ENCODE measurements around the gene EXOC3L4.
"Not testable (repeated sequence)": the region's sequence is repeated elsewhere in the genome, so short reads cannot be mapped to it uniquely, and the experiment has no call there.

EXOC3L4 gene

GRCh38 chr14:103094406-103095209 lies at the start of gene EXOC3L4:
EXOC3L4 (plus strand) TSS chr14:103094725; CDS start chr14:103100220, 5,495 bp downstream.
- in situ Hi-C loops (cut with HindIII; ENCODE audit: low sequenced_read_pairs) = loop anchor here (5.0 to 10.0 kb wide), 2 partner anchors 50 to 218 kb away; no protein-coding TSS in a partner anchor

GRCh38 chr14:103045371-103045869 lies 49.1 kb upstream of the EXOC3L4 start:
- in situ Hi-C loops (cut with HindIII; ENCODE audit: low sequenced_read_pairs) = no loop called here

DNA sequence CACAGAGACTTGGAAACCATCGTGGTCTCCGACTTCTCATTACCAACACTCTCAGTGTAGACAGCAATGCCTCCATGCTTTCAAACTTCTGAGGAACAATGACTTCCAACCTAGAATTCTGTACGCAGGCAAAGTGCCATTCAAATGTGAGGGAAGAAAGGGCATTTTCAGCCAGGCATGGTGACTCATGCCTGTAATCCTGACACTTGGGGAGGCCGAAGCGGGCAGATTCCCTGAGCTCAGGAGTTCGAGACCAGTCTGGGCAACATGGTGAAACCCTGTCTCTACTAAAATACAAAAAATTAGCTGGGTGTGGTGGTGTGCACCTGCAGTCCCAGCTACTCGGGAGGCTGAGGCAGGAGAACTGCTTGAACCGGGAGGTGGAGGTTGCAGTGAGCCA lies 47.1 kb upstream of the EXOC3L4 start:
- in situ Hi-C loops (cut with HindIII; ENCODE audit: low sequenced_read_pairs) = not testable (repeated sequence)

- in situ Hi-C loops (cut with HindIII; ENCODE audit: low sequenced_read_pairs) = no loop called here
Observed at GRCh38 chr14:103050935-103051334, 43.6 kb upstream of the EXOC3L4 start.

GRCh38 chr14:103052407-103052806 lies 42.1 kb upstream of the EXOC3L4 start:
- in situ Hi-C loops (cut with HindIII; ENCODE audit: low sequenced_read_pairs) = no loop called here

GRCh38 chr14:103055695-103056094 lies 38.8 kb upstream of the EXOC3L4 start:
- in situ Hi-C loops (cut with HindIII; ENCODE audit: low sequenced_read_pairs) = no loop called here

GRCh38 chr14:103056322-103057027 lies 38.0 kb upstream of the EXOC3L4 start:
- in situ Hi-C loops (cut with HindIII; ENCODE audit: low sequenced_read_pairs) = no loop called here

DNA sequence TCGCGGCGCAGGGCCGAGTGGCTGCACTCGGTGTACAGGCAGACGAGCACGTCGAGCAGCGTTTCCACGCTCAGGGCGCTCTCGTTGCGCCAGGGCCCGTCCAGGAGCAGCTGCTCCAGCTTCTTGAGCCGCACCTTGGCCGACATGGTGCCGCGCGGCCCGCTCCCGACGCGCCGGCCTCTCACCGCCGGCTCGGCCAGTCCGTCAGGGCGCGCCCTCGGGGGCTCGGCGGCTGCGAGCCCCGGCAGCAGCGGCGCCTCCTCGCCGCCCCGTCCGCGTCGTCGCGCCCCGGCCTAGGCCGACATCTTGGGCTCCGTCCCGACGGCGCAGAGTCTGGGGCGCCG lies 37.5 kb upstream of the EXOC3L4 start:
- in situ Hi-C loops (cut with HindIII; ENCODE audit: low sequenced_read_pairs) = no loop called here

- in situ Hi-C loops (cut with HindIII; ENCODE audit: low sequenced_read_pairs) = no loop called here
Observed at GRCh38 chr14:103057372-103058163, 37.0 kb upstream of the EXOC3L4 start, which contains the start of gene CDC42BPB. CDC42BPB (minus strand) TSS chr14:103057549; CDS start chr14:103057173, 376 bp downstream.

DNA sequence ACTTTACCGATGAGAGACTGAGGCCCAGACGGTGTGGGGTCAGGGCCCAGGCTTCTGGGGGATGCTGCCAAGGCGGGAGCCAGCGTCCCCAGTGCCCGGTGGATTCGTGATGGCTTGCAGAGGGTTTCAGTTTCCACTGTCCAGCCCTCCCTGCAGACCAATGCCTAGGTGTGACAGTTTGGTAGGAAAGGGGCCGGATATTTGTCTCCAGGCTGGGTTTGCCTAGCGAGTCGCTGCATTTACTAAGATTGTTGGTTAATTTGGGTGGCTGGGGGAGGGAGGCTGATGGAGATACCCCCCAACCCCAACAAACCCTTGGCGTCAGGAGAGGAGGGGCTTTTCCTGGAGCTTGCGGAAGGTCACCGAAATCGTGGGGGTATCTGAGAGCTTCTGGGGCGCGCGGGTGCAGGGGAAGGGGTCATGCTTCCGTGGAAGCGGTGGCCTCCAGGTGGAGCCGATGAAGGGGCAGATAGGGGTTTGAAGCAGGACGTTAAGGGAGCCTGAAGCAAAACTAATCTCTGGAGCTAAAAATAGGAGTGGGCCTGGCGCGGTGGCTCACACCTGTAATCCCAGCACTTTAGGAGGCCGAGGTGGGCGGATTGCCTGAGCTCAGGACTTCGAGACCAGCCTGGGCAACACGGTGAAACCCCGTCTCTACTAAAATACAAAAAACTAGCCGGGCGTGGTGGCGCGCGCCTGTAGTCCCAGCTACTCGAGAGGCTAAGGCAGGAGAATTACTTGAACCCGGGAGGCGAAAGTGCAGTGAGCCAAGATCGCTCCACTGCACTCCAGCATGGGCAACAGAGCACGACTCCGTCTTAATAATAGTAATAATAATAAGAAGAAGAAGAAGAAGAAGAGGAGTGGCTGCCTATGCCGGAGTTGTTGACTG lies 36.1 kb upstream of the EXOC3L4 start:
- in situ Hi-C loops (cut with HindIII; ENCODE audit: low sequenced_read_pairs) = no loop called here

DNA sequence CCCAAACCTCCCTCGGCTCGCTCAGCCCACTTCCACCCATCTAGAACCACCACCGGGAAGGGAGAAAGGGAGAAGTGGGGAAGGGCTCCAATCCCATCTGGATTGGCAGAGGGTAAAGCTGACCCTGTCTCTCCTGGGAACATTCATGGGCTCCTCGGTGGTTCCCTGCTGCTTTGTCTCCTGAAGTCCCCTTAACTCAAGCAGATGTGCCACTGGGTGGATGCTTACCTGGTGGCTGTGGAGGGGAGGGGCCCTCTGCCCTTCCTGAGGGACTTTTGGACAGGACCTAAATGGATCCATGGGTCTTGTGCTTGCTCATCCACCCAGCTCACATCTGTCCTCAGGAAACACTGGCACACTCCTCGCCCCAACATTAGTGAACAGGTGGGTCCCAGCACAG lies 35.0 kb upstream of the EXOC3L4 start:
- in situ Hi-C loops (cut with HindIII; ENCODE audit: low sequenced_read_pairs) = no loop called here

DNA sequence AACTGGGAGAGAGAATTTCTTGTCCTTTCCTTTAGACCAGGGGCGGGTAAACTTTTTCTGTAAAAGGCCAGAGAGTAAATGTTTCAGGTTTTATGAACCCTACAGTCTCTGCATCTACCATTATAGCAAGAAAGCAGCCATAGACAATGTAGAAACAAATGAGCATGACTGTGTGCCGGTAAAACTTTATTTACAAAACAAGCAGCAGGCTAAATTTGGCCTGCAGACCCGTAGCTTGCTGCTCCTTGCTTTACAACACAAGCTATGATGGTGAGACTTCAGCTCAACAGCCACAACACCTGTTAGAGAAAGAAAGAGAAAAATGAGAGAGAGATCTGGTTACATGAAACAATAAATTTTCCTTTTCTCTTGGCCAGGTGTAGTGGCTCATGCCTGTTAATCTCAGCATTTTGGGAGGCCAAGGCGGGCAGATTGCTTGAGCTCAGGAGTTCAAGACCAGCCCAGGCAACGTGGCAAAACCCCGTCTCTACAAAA lies 33.0 kb upstream of the EXOC3L4 start:
- in situ Hi-C loops (cut with HindIII; ENCODE audit: low sequenced_read_pairs) = no loop called here

DNA sequence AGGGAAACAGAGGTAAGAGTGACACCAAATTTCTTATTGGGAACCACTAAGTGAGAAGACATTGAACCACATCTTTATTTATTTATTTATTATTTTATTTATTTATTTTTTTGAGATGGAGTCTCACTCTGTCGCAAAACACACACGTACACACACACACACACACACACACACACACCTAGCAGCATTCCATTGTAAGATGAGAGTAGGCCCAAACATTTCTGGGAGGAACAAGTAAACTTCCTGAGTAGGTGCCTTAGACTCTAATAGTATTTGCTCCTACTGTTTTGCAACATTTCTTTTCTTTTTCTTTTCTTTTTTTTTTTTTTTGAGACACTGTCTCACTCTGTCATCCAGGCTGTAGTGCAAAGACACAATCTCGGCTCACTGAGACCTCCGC lies 30.1 kb upstream of the EXOC3L4 start:
- in situ Hi-C loops (cut with HindIII; ENCODE audit: low sequenced_read_pairs) = no loop called here

DNA sequence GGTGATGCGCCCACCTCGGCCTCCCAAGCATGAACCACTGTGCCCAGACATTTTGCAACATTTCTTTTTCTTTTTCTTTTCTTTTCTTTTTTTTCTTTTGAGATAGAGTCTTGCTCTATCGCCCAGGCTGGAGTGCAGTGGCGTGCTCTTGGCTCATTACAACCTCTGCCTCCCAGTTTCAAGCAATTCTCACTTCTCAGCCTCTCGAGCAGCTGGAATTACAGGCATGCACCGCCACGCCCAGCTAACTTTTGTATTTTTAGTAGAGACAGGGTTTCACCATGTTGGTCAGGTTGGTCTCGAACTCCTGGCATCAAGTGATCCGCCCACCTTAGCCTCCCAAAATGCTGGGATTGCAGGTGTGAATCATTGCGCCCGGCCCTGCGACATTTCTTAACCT lies 29.5 kb upstream of the EXOC3L4 start:
- in situ Hi-C loops (cut with HindIII; ENCODE audit: low sequenced_read_pairs) = no loop called here

- in situ Hi-C loops (cut with HindIII; ENCODE audit: low sequenced_read_pairs) = no loop called here
Observed at GRCh38 chr14:103065861-103066260, 28.7 kb upstream of the EXOC3L4 start.

- in situ Hi-C loops (cut with HindIII; ENCODE audit: low sequenced_read_pairs) = no loop called here
Observed at GRCh38 chr14:103066399-103066798, 28.1 kb upstream of the EXOC3L4 start.

GRCh38 chr14:103067231-103067954 lies 27.1 kb upstream of the EXOC3L4 start:
- in situ Hi-C loops (cut with HindIII; ENCODE audit: low sequenced_read_pairs) = no loop called here

DNA sequence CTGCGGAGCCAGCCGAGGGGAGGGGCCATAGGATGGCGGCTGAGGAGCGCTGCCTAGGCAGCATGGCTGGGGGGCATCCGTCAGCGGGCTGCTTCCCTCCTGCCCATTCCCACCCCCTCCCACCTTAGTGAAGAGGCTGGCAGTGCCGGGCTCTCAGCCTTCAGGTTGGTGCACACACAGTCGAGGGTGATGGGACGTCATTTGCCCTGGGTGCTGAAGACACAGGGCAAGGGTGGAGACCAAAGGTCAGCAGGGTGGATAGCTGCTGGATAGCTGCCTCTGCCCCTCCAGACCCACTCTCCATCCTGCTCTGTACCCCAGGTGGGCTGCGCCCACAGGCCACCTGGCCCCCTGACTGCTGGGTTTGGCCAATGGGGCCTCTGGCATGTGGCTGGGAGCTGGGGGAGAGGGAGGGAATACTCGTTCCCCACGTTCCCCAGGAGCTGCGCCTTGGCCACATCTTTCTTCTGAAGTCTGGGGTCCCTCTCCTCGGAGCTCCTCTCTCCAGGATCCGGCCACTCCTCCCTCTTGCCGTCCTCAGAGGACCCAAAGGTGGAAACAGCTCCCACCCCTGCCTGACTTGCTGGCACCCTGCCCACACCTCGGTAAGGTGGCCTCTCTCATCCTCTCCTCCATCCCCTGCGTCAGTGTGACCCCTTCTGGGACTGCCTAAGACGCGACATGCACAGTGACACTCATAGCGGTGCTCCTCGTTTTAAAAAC lies 26.0 kb upstream of the EXOC3L4 start:
- in situ Hi-C loops (cut with HindIII; ENCODE audit: low sequenced_read_pairs) = no loop called here

Data from endothelial cell of hepatic sinusoid (primary cell).